ENCODE results near the gene CA14.

DNA sequence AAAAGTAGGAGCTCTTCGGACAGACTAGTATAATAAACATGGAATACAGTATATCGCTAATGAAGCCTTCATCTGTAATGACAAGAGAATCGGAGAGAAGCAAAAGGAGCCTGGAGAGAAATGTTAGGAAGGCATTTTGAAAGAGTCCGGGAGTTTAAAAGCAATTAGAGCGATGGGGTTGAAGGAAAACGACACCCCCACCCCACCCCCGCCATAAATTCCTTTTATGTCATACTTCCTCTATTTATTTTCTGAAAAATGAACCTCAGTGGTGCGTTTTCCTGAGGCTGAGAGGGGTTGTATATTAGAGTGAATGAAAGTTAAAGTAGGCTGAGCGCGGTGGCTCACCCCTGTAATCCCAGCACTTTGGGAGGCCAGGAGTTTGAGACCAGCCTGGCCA is 11.9 kb downstream of the CA14 start:
- TF ChIP-seq HDAC2 (IDR thresholded peaks at IDR 0.05) (no peak), POLR2A (conservative IDR thresholded peaks at IDR 0.05) (no peak), STAT6 (CRISPR knock-in tag; IDR thresholded peaks at IDR 0.05) (no peak), HNRNPUL1 (IDR thresholded peaks at IDR 0.05; ENCODE audit: low read length) (no peak), PHB2 (IDR thresholded peaks at IDR 0.05; ENCODE audit: low read depth) (no peak), TAF1 (IDR thresholded peaks at IDR 0.05; ENCODE audit: control insufficient read depth, extremely low read depth, insufficient read depth, low read length, severe bottlenecking) (no peak), KLF6 (CRISPR knock-in tag; IDR thresholded peaks at IDR 0.05; ENCODE audit: borderline replicate concordance) (no peak), PHF8 (IDR thresholded peaks at IDR 0.05; ENCODE audit: borderline replicate concordance, low read length) (no peak), POLR2AphosphoS5 (IDR thresholded peaks at IDR 0.05; ENCODE audit: control insufficient read depth, insufficient read depth, low read depth, low read length) (no peak), ZNF121 (CRISPR knock-in tag; conservative IDR thresholded peaks at IDR 0.05) (no peak), HCFC1 (IDR thresholded peaks at IDR 0.05; ENCODE audit: low read depth, low read length) (no peak), LEF1 (IDR thresholded peaks at IDR 0.05) (no peak)
- TF ChIP-seq, protein P1, sequence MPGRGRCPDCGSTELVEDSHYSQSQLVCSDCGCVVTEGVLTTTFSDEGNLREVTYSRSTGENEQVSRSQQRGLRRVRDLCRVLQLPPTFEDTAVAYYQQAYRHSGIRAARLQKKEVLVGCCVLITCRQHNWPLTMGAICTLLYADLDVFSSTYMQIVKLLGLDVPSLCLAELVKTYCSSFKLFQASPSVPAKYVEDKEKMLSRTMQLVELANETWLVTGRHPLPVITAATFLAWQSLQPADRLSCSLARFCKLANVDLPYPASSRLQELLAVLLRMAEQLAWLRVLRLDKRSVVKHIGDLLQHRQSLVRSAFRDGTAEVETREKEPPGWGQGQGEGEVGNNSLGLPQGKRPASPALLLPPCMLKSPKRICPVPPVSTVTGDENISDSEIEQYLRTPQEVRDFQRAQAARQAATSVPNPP (IDR thresholded peaks at IDR 0.05; ENCODE audit: borderline replicate concordance, insufficient read depth, insufficient read length) = no peak

All from K562 (cell line).